AG09309 (cell line): ENCODE measurements around the gene CCT5.
"Not testable (repeated sequence)": the region's sequence is repeated elsewhere in the genome, so short reads cannot be mapped to it uniquely, and the experiment has no call there.

Experiments
- DNase-seq: peaks from one replicate; pipeline ENCODE4 v3.0.0-alpha.2; 2010; ENCODE audit warnings: low read depth
- H3K4me3 ChIP-seq: 2 replicates; pipeline ENCODE4 v1.5.1; 2011; ENCODE audit warnings: mild to moderate bottlenecking, low read depth, low read length, moderate library complexity; ENCODE audit not compliant: control insufficient read depth
- TF ChIP-seq, protein P1 (sequence below): IDR thresholded peaks from 2 replicates; pipeline ENCODE4 v1.5.1; 2011; ENCODE audit warnings: mild to moderate bottlenecking, low read depth, low read length, inconsistent platforms; ENCODE audit not compliant: insufficient read depth, control insufficient read depth; ENCODE audit errors: missing control alignments

The CCT5 gene

GRCh38 chr5:10272053-10272874 lies 22.2 kb downstream of the CCT5 start:
- TF ChIP-seq, protein P1, sequence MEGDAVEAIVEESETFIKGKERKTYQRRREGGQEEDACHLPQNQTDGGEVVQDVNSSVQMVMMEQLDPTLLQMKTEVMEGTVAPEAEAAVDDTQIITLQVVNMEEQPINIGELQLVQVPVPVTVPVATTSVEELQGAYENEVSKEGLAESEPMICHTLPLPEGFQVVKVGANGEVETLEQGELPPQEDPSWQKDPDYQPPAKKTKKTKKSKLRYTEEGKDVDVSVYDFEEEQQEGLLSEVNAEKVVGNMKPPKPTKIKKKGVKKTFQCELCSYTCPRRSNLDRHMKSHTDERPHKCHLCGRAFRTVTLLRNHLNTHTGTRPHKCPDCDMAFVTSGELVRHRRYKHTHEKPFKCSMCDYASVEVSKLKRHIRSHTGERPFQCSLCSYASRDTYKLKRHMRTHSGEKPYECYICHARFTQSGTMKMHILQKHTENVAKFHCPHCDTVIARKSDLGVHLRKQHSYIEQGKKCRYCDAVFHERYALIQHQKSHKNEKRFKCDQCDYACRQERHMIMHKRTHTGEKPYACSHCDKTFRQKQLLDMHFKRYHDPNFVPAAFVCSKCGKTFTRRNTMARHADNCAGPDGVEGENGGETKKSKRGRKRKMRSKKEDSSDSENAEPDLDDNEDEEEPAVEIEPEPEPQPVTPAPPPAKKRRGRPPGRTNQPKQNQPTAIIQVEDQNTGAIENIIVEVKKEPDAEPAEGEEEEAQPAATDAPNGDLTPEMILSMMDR, result no peak
- no peak for DNase-seq
- H3K4me3 ChIP-seq, result no peak overlapping the region

- DNase-seq, H3K4me3 ChIP-seq: not testable (repeated sequence)
These were observed 22.8 kb downstream of the CCT5 start for GRCh38 chr5:10272875-10273209.

DNA sequence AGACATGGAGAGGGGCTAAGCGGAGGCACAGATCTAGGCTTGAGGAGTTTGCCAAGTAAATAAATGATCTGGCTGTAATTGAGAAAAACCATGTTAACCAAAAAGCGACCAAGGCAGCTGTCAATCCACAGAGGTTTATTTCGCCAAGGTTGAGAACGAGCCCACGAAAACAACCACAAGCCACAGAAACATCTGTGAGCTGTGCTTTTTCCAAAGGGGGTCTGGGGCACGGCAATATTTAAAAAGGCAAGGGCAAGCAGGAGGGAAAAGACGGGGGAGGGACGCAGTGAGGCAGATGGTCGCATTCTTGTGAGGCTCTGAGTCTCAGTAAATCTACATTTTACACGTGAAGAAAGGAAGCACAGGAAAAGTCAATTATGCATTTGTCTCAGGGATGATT lies 25.4 kb downstream of the CCT5 start:
- no peak for DNase-seq
- TF ChIP-seq, protein P1, result no peak

DNA sequence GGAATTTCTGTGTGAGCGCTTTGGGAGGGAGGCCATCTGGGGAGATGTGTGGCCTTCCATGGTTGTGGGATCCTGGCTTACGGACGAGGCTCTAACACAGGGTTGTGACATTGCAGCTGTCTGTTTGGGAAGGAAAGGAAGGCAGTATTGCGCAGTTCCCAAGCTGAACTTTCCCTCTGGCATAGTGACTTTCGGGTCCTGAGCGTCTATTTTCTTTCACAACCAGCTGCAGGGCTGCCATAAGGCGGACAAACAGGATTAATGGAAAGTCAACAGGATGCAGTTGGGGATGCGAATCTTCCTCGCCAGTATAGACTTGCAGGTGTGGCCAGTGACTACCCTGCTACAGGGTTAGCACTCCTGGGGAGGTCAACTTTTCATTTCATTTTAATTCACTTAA lies 25.9 kb downstream of the CCT5 start:
- TF ChIP-seq, protein P1, result no peak
- H3K4me3 ChIP-seq, result no peak overlapping the region
- no peak for DNase-seq

More for the DNA sequence above, 25.4 kb downstream of the CCT5 start:
- no peak overlapping the region for H3K4me3 ChIP-seq

- TF ChIP-seq, protein P1, result no peak
- no peak for DNase-seq
- no peak overlapping the region for H3K4me3 ChIP-seq
These were observed 26.6 kb downstream of the CCT5 start for GRCh38 chr5:10276691-10277090.

DNA sequence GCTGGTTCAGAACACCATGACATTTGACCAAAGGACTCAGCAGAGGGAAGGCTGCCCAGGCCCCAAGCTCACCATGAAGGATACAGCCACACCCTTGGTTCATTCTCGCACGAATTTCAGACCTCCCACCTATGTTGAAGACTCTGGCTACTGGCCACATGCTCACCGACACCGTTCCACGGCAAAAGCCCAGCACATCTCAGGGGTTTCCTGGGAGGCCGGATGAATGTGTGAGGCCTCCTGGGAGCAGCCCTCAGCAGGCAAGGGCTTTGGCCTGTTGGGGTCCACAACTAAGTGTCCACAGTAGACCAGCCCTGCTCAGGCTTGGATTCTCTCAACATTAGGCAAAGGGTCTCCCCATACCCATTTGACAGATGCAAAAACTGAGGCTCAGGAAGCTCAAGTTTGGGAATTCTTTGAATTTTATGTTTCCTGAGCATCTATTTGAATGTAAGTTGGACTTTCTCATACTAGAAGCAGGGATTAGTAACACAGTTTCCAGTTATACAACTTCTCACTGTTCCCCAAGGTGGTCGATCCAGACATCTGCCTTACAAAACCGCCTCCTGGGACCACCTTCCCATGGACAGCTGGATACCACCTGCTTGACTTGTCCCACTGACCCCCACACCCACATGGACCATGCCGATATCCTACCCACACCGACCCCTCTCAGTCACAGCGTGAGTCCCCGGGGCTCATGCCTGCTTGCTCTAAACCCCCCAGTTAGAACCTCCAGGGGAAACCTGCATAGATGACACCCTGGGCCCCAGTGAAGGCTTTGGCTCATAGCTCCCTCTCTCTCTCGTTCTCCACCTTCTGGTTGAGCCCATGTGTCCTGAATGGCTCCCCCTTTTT lies 27.9 kb downstream of the CCT5 start:
- TF ChIP-seq, protein P1, result no peak
- H3K4me3 ChIP-seq, result no peak overlapping the region
- no peak for DNase-seq
